Effector CD8-positive, alpha-beta T cell (primary cell): ENCODE results near the gene DYRK1A.
"Not testable (repeated sequence)": the region's sequence is repeated elsewhere in the genome, so short reads cannot be mapped to it uniquely, and the experiment has no call there.

Source experiments
- DNase-seq: peaks from one replicate; lab custom pipeline; 2025; lab: John Stamatoyannopoulos, UW
- total RNA-seq, 4 experiments: gene quantifications; one replicate each; lab custom pipeline; 2026; lab: John Stamatoyannopoulos, UW

Gene DYRK1A
- total RNA-seq: 318 to 434 (median 400) reads per million in 4 experiments

DNA sequence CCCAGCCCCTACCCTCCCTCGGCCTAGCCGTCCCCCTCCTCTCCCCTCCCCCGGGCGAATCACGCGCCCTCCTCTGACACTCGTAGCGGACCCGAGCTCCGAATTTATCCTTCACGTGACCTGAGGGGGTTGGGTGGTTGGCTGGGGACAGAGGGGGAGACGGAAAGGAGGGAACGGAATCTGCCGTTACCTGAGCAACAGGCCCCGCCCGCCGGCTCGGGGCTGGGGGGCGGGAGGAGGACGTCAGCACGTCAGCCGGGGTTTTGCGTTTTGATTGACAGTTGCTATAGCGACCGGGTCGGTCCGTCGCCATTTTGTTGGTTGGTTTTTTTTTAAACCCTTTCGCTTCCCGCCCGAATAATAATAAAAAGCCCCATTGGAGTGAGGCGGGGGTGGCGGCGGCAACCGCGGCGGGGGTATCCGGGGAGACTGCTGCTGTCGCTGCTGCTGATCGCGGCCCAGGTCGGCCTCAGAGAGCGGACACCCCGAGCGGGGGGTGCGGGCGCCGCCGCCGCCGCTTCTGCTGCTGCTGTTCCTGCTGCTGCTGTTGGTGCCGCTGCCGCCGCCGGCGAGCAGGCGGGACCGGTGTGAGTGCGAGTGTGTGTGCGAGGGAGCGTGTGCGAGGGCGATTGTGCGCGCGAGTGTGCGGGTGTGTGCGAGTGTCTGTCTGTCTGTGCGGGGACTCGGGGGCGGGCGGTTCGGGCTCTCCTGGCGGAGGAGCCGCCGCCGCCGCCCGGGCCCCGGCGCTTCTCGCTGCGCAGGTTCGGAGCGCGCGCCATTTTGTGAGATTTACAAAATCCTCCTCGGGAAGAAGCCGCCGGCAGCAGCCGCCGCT, at the start of gene DYRK1A:
Gene DYRK1A (plus strand): TSS at position 292 of the 835 bp plus-strand sequence. CDS start 53,602 bp downstream, outside the sequence.
- DNase-seq: peak; percentile 98

DNA sequence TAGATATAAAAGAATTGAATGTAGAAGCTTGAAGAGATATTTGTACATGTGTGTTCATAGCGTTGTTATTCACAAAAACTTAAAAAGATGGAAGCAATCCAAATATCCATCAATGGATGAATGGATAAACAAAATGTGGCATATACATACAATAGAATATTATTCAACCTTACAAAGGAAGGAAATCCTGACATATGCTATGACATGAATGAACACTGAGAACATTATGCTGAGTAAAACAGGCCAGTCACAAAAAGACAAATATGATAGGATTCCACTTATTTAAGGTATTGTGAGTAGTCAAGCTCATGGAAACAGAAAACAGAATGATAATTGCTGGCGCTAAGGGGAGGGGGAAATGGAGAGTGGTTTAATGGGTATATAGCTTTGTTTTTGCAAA, 47.0 kb upstream of the DYRK1A start:
- DNase-seq: no peak

- no peak for DNase-seq
Observed at GRCh38 chr21:37322084-37322483, 44.5 kb upstream of the DYRK1A start.

- DNase-seq: no peak
Observed at GRCh38 chr21:37324558-37324957, 42.0 kb upstream of the DYRK1A start.

DNA sequence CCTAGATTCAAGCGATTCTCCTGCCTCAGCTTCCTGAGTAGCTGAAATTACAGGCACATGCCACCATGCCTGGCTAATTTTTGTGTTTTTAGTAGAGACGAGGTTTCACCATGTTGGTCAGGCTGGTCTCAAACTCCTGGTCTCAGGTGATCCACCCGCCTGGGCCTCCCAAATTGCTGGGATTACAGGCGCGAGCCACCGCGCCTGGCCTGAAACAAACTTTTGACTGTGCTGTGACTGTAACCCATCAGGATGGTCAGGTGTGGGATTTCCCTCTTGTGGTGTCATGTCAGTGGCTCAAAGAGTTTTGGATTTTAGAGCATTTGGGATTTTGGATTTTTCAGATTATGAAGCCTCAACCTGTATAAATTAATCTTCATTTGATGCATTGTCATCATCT, 38.4 kb upstream of the DYRK1A start:
- DNase-seq: not testable (repeated sequence)

DNA sequence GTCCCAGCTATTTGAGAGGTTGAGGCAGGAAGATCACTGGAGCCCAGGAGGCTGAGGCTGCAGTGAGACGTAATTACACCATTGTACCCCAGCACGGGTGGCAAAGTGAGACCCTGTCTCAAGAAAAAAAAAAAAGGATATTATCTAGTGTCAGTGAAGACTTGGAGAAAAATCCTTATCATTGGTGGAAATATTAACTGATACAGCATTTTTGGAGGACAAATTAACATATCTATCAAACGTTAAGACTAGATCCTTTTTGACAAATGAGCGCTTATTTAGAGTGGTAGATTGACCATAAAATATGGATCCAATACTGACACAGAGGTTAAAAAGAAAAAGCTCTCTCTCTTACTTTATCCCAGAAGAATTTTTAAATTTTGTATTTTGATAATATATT, 35.2 kb upstream of the DYRK1A start:
- DNase-seq: no peak

- no peak for DNase-seq
Observed at GRCh38 chr21:37335053-37335452, 31.5 kb upstream of the DYRK1A start.

GRCh38 chr21:37337179-37337578, 29.4 kb upstream of the DYRK1A start:
- no peak for DNase-seq

GRCh38 chr21:37337831-37338230, 28.7 kb upstream of the DYRK1A start:
- no peak for DNase-seq

- no peak for DNase-seq
Observed at GRCh38 chr21:37338671-37339551, 27.7 kb upstream of the DYRK1A start.

DNA sequence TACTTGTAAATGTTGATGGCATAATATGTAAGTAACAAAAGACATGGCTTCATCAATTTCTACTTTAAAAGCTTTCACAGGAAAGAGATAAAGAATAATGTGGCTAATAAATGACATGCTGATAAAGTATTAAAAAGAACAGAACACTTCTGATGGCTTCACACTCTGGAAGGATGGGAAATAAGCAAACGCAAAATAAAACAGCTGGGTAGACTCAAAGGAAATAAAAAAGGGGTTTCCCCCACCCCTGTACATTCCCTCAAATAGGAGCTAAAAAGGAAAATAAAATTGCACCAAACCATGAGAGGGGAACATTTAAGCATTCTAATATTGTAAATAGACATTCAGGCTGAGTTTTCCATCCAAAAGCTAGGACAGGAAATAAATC, 27.0 kb upstream of the DYRK1A start:
- no peak for DNase-seq

DNA sequence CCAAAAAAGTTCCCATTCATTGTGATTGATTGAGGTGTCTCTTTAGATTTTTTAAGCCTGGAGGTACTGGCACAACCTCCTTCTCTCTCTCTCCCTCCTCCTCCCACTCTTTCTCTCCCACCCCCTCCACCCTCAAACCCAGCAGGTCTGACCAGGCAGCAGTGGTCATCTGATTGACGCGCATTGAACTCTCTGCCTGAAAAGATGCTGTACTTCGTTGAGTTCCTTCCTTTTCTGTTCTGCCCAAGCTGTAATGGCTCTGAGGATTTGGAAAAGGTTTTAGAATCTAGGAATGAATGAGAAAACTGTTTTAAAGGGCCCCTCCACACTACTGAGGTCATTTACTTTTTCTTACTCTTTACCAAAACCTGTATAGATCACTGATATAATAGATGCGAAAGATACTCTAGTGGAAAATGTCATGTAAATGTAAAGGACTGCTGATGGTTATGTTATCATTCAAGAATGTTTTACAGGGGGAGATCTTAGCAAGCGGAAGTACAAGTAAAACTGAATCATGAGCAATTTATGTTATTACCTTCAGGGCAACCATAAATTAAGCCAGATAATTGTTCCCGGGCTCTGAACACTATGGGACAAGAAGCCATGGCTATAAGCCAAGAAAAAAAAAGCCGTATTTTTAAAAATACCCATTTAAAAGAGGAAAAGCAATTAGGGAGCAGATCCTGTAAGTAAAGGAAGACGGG, 25.2 kb upstream of the DYRK1A start:
- no peak for DNase-seq

GRCh38 chr21:37342046-37342632, 24.4 kb upstream of the DYRK1A start:
- no peak for DNase-seq

DNA sequence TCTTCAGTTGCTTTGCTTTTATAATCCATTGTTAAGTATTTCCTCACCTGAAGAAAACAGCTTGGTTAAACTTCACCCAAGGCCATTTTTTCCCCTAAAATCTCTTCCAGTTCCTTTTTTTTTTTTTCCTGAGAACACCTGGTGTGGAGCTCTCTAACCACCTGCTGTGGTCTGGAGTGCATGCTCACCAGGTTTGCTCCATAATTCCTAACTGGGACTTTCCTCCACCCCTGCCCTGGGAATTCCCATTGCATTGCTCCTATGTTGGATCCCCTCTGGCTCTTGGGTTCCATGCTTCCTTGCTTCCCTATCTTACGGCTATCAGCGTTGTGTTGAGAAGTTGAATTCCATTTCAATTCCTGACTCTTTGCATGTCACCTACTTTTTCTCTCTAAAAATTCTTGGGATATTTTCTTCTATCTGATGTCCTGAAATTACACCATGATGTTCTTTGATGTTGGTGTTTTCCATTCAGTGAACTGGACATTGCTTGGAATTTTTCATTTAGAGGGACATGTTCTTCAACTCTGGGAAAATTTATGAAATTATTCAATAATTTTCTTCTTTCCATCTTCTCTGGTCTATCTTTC, 19.6 kb upstream of the DYRK1A start:
- no peak for DNase-seq

DNA sequence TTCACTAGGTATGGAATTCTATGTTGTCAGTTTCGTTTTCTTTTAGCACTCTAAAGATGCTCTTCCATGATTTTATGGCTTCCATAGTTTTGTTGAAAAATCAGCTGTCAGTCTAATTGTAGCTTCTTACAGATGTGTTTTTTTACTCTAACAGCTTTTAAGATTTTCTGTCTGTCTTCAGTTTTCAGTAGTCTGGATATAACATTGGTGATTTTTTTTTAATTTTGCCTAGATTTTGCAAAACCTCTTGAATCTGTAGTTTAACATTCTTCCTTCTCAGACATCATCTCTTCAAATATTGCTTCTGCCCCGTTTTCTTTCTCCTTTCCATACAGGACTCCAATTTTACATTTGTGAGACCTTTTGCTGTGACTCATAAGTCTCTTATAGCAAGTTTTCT, 17.9 kb upstream of the DYRK1A start:
- DNase-seq: no peak

- no peak for DNase-seq
Observed at GRCh38 chr21:37350472-37350871, 16.1 kb upstream of the DYRK1A start.

- DNase-seq: no peak
Observed at GRCh38 chr21:37356706-37357105, 9.9 kb upstream of the DYRK1A start.

- DNase-seq: no peak
Observed at GRCh38 chr21:37357691-37358090, 8.9 kb upstream of the DYRK1A start.

- no peak for DNase-seq
Observed at GRCh38 chr21:37358397-37358796, 8.2 kb upstream of the DYRK1A start.

DNA sequence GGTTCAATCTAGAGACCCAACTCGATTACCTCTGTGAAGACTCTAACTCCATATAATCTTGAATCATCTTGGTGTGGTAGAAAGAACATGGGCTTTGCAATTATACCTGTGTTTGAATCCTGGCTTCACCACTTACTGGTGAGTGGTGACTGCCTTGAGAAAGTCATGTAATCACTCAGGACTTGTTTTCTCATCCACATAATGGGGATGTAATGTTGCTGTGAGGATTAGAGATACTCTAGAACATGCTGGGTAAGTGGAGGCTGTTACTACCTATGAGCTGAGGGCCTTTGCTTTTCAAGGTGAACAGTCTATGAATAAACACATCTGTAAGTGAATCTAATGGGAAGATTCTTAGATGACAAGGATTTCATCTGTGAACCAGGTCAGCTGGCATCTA, 2.6 kb upstream of the DYRK1A start:
- DNase-seq: no peak

- DNase-seq: no peak
Observed at GRCh38 chr21:37364722-37365121, 1.9 kb upstream of the DYRK1A start.
